GM06990 (cell line): Measurements from ENCODE around the gene NDUFS5.
"Not testable (repeated sequence)": the region's sequence is repeated elsewhere in the genome, so short reads cannot be mapped to it uniquely, and the experiment has no call there.

Experiments
- DNase-seq: peaks from one replicate; pipeline ENCODE4 v3.0.0-alpha.2; 2011; ENCODE audit not compliant: insufficient read length; ENCODE audit errors: extremely low read depth
- H3K27me3 ChIP-seq: replicated peaks from 2 replicates; pipeline ENCODE4 v1.6.0; 2011; ENCODE audit warnings: low read length; ENCODE audit not compliant: control insufficient read depth, insufficient read depth
- H3K36me3 ChIP-seq: 2 replicates; pipeline ENCODE4 v1.5.1; 2011; ENCODE audit warnings: low read length; ENCODE audit not compliant: control insufficient read depth, insufficient read depth
- H3K4me3 ChIP-seq: replicated peaks from 2 replicates; pipeline ENCODE4 v1.5.1; 2011; ENCODE audit warnings: low read depth, mild to moderate bottlenecking, control low read depth, low read length
- TF ChIP-seq, protein P1 (sequence below): IDR thresholded peaks from 2 replicates; pipeline ENCODE4 v1.5.1; 2011; ENCODE audit warnings: low read length, control low read depth, mild to moderate bottlenecking, inconsistent platforms; ENCODE audit not compliant: insufficient read depth, poor library complexity, severe bottlenecking

The NDUFS5 gene

DNA sequence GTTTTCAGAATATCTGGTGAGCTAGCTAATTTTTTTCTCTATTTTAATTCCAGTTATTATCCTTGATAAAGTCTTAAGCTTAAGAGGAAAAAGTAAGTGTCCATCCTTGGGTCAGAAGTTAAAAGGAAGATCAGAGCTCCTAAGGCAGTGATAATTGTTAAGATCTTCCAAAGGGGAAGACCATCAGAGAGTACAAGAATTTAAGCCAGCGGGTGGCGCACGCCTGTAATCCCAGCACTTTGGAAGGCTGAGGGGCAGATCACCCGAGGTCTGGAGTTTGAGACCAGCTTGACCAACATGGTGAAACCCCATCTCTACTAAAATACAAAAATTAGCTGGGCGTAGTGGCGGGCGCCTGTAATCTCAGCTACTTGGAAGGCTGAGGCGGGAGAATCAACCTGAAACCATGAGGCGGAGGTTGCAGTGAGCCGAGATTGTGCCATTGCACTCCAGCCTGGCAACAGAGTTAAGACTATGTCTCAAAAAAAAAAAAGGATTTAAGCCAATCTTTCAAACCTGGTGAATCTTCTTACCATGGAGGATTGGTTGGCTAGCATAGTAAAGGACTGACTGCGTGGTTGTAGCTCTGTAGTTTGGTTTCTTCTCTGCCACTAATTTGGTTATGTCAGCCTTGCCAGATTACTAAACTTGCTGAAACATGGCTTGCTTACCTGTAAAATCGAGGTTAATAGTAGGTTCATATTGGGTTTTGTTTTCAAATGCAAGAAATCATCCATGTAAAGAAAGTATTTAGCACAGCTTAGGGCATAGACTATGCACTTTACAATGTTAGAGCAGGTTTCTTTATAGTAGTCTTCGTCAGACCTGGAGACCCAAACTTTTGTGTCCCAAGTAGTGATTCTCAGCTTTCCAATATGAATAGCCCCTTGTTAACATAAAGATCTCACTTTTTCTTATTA lies 19.2 kb upstream of the NDUFS5 start:
- H3K4me3 ChIP-seq: no peak overlapping the region
- peaks cover 11% of the 10 kb centered on the region for H3K36me3 ChIP-seq
- DNase-seq: no peak
- TF ChIP-seq, protein P1, sequence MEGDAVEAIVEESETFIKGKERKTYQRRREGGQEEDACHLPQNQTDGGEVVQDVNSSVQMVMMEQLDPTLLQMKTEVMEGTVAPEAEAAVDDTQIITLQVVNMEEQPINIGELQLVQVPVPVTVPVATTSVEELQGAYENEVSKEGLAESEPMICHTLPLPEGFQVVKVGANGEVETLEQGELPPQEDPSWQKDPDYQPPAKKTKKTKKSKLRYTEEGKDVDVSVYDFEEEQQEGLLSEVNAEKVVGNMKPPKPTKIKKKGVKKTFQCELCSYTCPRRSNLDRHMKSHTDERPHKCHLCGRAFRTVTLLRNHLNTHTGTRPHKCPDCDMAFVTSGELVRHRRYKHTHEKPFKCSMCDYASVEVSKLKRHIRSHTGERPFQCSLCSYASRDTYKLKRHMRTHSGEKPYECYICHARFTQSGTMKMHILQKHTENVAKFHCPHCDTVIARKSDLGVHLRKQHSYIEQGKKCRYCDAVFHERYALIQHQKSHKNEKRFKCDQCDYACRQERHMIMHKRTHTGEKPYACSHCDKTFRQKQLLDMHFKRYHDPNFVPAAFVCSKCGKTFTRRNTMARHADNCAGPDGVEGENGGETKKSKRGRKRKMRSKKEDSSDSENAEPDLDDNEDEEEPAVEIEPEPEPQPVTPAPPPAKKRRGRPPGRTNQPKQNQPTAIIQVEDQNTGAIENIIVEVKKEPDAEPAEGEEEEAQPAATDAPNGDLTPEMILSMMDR: no peak
- H3K27me3 ChIP-seq: no peaks in the 10 kb centered on the region

DNA sequence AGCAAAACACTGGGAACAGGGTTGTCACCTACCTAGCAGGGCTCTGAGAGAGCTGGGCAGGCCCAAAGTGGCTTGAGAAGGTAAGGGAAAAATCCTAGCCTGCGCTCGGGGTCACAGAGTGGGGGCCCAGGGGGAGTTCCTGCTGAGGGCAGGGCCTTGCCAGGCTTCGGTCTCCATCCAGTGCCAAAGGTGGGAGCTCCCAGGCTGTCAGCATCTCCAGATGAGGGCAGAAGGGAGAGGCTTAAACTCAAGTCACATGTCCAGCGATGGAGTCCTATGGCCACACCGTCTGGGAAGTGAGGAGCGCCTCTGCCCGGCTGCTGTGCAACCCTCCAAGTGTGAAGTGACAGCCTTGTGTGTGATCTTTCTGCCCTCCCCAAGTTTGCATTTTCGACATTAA lies 11.2 kb upstream of the NDUFS5 start:
- not testable (repeated sequence) for H3K4me3 ChIP-seq, H3K36me3 ChIP-seq, H3K27me3 ChIP-seq, DNase-seq

- Histone ChIP-seq H3K36me3 (no peaks in the 10 kb centered on the region), H3K27me3 (no peaks in the 10 kb centered on the region), H3K4me3 (no peak overlapping the region)
- no peak for DNase-seq
- TF ChIP-seq, protein P1: no peak
Observed at GRCh38 chr1:39016604-39017171, 9.5 kb upstream of the NDUFS5 start.

DNA sequence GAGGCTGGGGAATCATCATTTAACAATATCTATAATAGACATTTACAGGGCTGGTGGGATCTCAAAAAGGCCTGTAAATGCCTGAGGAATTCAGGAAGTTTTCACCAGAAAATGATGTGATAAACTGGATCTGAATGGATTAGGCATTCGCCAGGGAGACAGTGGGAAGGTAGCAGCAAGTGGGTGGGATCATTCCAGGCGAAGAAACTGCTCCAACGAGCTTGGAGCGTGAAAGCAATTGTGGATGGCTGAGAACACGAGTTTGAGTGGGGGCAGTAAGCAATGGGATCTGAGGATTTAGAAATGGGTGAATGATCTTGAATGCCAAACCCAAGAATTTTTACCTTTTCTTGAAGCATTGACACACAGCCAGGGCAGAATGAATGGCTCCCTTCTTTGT lies 8.9 kb upstream of the NDUFS5 start:
- no peak overlapping the region for H3K4me3 ChIP-seq
- no peak for DNase-seq
- TF ChIP-seq, protein P1: no peak
- no peaks in the 10 kb centered on the region for H3K27me3 ChIP-seq
- H3K36me3 ChIP-seq: no peaks in the 10 kb centered on the region

DNA sequence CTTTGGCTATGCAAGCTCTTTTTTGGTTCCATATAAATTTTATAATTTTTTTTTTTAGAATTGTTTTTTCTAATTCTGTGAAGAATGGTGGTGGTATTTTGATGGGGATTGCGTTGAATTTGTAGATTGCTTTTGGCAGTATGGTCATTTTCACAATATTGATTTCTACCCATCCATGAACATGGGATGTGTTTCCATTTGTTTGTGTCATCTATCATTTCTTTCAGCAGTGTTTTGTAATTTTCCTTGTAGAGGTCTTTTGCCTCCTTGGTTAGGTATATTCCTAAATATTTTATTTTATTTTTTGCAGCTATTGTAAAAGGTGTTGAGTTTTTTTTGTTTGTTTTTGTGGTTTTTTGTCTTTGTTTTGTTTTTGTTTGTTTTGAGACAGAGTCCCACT lies 5.7 kb upstream of the NDUFS5 start:
- H3K4me3 ChIP-seq, H3K36me3 ChIP-seq, H3K27me3 ChIP-seq, DNase-seq: not testable (repeated sequence)

- Histone ChIP-seq H3K27me3 (no peaks in the 10 kb centered on the region), H3K4me3 (no peak overlapping the region), H3K36me3 (no peaks in the 10 kb centered on the region)
- TF ChIP-seq, protein P1: no peak
- DNase-seq: no peak
Observed at GRCh38 chr1:39021426-39021825, 4.7 kb upstream of the NDUFS5 start.
